ENCODE measurements around the gene ANO7.

DNA sequence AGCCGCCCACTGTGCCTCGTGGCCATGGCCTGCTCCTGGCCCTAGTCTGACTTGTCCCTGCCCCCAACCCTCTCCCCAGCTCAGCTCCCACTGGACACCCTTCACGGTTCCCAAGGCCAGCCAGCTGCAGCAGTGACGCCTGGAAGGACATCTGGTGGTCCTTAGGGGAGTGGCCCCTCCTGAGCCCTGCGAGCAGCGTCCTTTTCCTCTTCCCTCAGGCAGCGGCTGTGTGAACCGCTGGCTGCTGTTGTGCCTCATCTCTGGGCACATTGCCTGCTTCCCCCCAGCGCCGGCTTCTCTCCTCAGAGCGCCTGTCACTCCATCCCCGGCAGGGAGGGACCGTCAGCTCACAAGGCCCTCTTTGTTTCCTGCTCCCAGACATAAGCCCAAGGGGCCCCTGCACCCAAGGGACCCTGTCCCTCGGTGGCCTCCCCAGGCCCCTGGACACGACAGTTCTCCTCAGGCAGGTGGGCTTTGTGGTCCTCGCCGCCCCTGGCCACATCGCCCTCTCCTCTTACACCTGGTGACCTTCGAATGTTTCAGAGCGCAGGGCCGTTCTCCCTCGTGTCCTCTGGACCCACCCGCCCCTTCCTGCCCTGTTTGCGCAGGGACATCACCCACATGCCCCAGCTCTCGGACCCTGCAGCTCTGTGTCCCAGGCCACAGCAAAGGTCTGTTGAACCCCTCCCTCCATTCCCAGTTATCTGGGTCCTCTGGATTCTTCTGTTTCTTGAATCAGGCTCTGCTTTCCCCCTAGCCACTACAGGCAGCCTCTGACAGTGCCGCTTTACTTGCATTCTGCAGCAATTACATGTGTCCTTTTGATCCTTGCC is 35.8 kb downstream of the ANO7 start:
- no peak for TF ChIP-seq REST (IDR thresholded peaks at IDR 0.05; ENCODE audit: insufficient read depth in 1 of 2, low read depth in 2 of 2, low read length in 2 of 2)
- no peak for TF ChIP-seq SIN3A (IDR thresholded peaks at IDR 0.05; ENCODE audit: borderline replicate concordance, insufficient read depth, low read length)
- peak; percentile 27; the same call in 1 of the 2 replicates for TF ChIP-seq POLR2AphosphoS5 (IDR thresholded peaks at IDR 0.05; ENCODE audit: low read depth, low read length)
